DND-41 (cell line): ENCODE data around the gene NFIL3.

Source experiments
- ATAC-seq: fragments of 200-7000 bp; cut with Tn5 transposase; 3 replicates; pipeline ENCODE4 v1.9.1; 2021; ENCODE audit warnings: low read depth; ENCODE audit not compliant: insufficient read depth
- DNase-seq: peaks from one replicate; pipeline ENCODE4 v3.0.0-alpha.2; 2020
- H2AFZ ChIP-seq: 2 replicates; pipeline ENCODE4 v1.6.0; 2012; ENCODE audit warnings: low read depth, low read length
- H3K27ac ChIP-seq: 2 replicates; pipeline ENCODE4 v1.5.1; 2012; ENCODE audit warnings: low read length, inconsistent platforms
- H3K27me3 ChIP-seq: fragments of 200-600 bp; sonication (generic); 2 replicates; pipeline ENCODE4 v1.6.0; 2012; ENCODE audit warnings: low read length, mild to moderate bottlenecking, inconsistent platforms; ENCODE audit not compliant: insufficient read depth, poor library complexity
- H3K36me3 ChIP-seq: 2 replicates; pipeline ENCODE4 v1.5.1; 2012; ENCODE audit warnings: low read length, inconsistent platforms; ENCODE audit not compliant: insufficient read depth
- H3K4me1 ChIP-seq: 2 replicates; pipeline ENCODE4 v1.5.1; 2012; ENCODE audit warnings: mild to moderate bottlenecking, low read length; ENCODE audit not compliant: insufficient read depth
- H3K4me2 ChIP-seq: 2 replicates; pipeline ENCODE4 v1.6.0; 2012; ENCODE audit warnings: mild to moderate bottlenecking, moderate library complexity, low read length, inconsistent platforms; ENCODE audit not compliant: insufficient read depth
- H3K4me3 ChIP-seq, 2 experiments: fragments of 200-600 bp in 1 of 2; shearing (Covaris generic) in 1 of 2; 2 replicates each; pipeline ENCODE4 v1.5.1; 2012 to 2016; ENCODE audit warnings: inconsistent platforms in 2 of 2, low read length in 2 of 2, mild to moderate bottlenecking in 2 of 2, low read depth in 1 of 2, moderate library complexity in 1 of 2
- H3K79me2 ChIP-seq: 2 replicates; pipeline ENCODE4 v1.6.0; 2012; ENCODE audit warnings: low read length, inconsistent platforms; ENCODE audit not compliant: insufficient read depth
- H3K9ac ChIP-seq: 2 replicates; pipeline ENCODE4 v1.6.0; 2012; ENCODE audit warnings: low read depth, mild to moderate bottlenecking, inconsistent platforms, low read length, moderate library complexity
- H3K9me3 ChIP-seq: 2 replicates; pipeline ENCODE4 v1.5.1; 2012; ENCODE audit warnings: low read length, moderate library complexity, mild to moderate bottlenecking, inconsistent platforms; ENCODE audit not compliant: insufficient read depth, severe bottlenecking
- H4K20me1 ChIP-seq: 2 replicates; pipeline ENCODE4 v1.6.0; 2012; ENCODE audit warnings: low read length; ENCODE audit not compliant: insufficient read depth
- CTCF ChIP-seq: IDR thresholded peaks from 2 replicates; pipeline ENCODE4 v1.5.1; 2012; ENCODE audit warnings: borderline replicate concordance, low read length, moderate library complexity, mild to moderate bottlenecking; ENCODE audit not compliant: poor library complexity, severe bottlenecking; ENCODE audit errors: extremely low read depth
- EZH2 ChIP-seq: IDR thresholded peaks from 3 replicates; pipeline ENCODE4 v1.6.1; 2012; ENCODE audit warnings: borderline replicate concordance, low read depth, mild to moderate bottlenecking, moderate library complexity, low read length, inconsistent platforms; ENCODE audit not compliant: severe bottlenecking

Gene NFIL3

GRCh38 chr9:91420501-91421127 is 3.0 kb downstream of the NFIL3 start:
- Histone ChIP-seq H3K36me3 (no peaks in the 10 kb centered on the region), H3K4me1 (peaks cover 25% of the 10 kb centered on the region), H4K20me1 (peaks cover 11% of the 10 kb centered on the region; the same call in 1 of the 2 replicates), H3K27me3 (peaks cover 19% of the 10 kb centered on the region), H3K4me3 (no peak overlapping the region), H3K9me3 (no peaks in the 10 kb centered on the region), H3K79me2 (peaks cover 17% of the 10 kb centered on the region), H3K4me2 (no peak overlapping the region), H2AFZ (no peak overlapping the region), H3K9ac (no peak overlapping the region), H3K27ac (no peak overlapping the region)
- TF ChIP-seq EZH2: no peak
- TF ChIP-seq CTCF: no peak
- ATAC-seq: no peak
- no peak for DNase-seq

GRCh38 chr9:91419222-91420191 is 4.1 kb downstream of the NFIL3 start:
- no peaks in the 10 kb centered on the region for H3K36me3 ChIP-seq
- H3K9me3 ChIP-seq: no peaks in the 10 kb centered on the region
- peaks cover 9% of the 10 kb centered on the region for H3K27me3 ChIP-seq
- ATAC-seq (no peak), DNase-seq (no peak)
- peaks cover 19% of the 10 kb centered on the region for H3K79me2 ChIP-seq
- H3K4me3 ChIP-seq: no peak overlapping the region
- H3K9ac ChIP-seq: no peak overlapping the region
- TF ChIP-seq CTCF: no peak
- no peak for TF ChIP-seq EZH2
- H4K20me1 ChIP-seq: peaks cover 11% of the 10 kb centered on the region; the same call in 1 of the 2 replicates
- no peak overlapping the region for H3K4me2 ChIP-seq
- H3K27ac ChIP-seq: no peak overlapping the region
- H2AFZ ChIP-seq: no peak overlapping the region
- peaks cover 19% of the 10 kb centered on the region for H3K4me1 ChIP-seq

GRCh38 chr9:91418215-91418610 is 5.4 kb downstream of the NFIL3 start:
- TF ChIP-seq EZH2 (no peak), CTCF (no peak)
- DNase-seq: no peak
- Histone ChIP-seq H3K4me2 (no peak overlapping the region), H3K9me3 (no peaks in the 10 kb centered on the region), H3K9ac (no peak overlapping the region), H4K20me1 (peaks cover 11% of the 10 kb centered on the region; the same call in 1 of the 2 replicates), H3K4me3 (no peak overlapping the region), H2AFZ (no peak overlapping the region), H3K27ac (no peak overlapping the region), H3K79me2 (peaks cover 19% of the 10 kb centered on the region), H3K27me3 (peaks cover 2% of the 10 kb centered on the region), H3K4me1 (peaks cover 13% of the 10 kb centered on the region), H3K36me3 (no peaks in the 10 kb centered on the region)
- ATAC-seq: no peak
